SJCRH30 (cell line): Measurements from ENCODE around the gene PALD1. TPM values are rescaled to one million over a fixed set of nuclear protein-coding genes. Genes with fewer than 3 reads are reported as not detected.

Experiments
- DNase-seq, 2 experiments: peaks; one replicate each; pipeline ENCODE4 v3.0.0-alpha.2; 2015 to 2020
- H3K27ac ChIP-seq: fragments of 250-450 bp; sonication (Bioruptor Pico); 2 replicates; pipeline ENCODE4 v1.5.1; 2020; ENCODE audit warnings: mild to moderate bottlenecking, moderate library complexity
- H3K27me3 ChIP-seq: fragments of 250-450 bp; sonication (Bioruptor Pico); 2 replicates; pipeline ENCODE4 v1.5.1; 2020; ENCODE audit warnings: mild to moderate bottlenecking, moderate library complexity
- H3K36me3 ChIP-seq: fragments of 250-450 bp; sonication (Bioruptor Pico); 2 replicates; pipeline ENCODE4 v1.5.1; 2020; ENCODE audit warnings: mild to moderate bottlenecking, moderate library complexity
- H3K4me1 ChIP-seq: fragments of 250-450 bp; sonication (Bioruptor Pico); 2 replicates; pipeline ENCODE4 v1.5.1; 2020; ENCODE audit warnings: mild to moderate bottlenecking, moderate library complexity
- H3K4me3 ChIP-seq: fragments of 250-450 bp; sonication (Bioruptor Pico); 2 replicates; pipeline ENCODE4 v1.5.1; 2020; ENCODE audit warnings: mild to moderate bottlenecking, moderate library complexity
- H3K9me3 ChIP-seq: fragments of 250-450 bp; sonication (Bioruptor Pico); replicated peaks from 2 replicates; pipeline ENCODE4 v1.5.1; 2020; ENCODE audit warnings: mild to moderate bottlenecking, moderate library complexity
- total RNA-seq: library from RNA; depleted of rRNA; stranded (reverse); fragments of >200 nt; shearing (Covaris generic); gene quantifications from 2 replicates; pipeline ENCODE4 v1.2.3, GENCODE V29; 2014

PALD1 gene
- total RNA-seq, 1 experiment from 2014 or later: 12.8 TPM

DNA sequence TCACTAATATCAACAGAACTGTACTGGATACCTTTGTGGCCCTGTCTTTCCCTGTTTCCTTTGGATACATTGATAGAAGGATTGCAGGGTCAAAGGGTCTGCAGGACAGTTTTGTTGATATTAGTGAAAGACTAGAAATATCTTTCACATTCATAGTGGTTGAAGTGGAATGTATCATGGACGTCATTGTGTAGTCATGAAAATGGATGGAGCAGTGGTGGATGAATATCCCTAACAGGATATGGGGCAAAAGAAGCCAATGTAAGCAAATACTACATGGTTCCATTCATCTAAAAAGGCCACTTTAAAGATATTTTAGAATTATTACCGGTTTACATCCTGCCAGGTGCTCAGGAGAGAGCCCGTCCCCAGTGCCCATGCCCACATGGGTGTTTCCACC lies 23.8 kb downstream of the PALD1 start:
- no peaks in the 10 kb centered on the region for H3K27me3 ChIP-seq
- H3K4me1 ChIP-seq: peaks cover 11% of the 10 kb centered on the region
- DNase-seq: no peak
- H3K36me3 ChIP-seq: no peaks in the 10 kb centered on the region
- no peak overlapping the region for H3K4me3 ChIP-seq
- no peaks in the 10 kb centered on the region for H3K9me3 ChIP-seq
- no peak overlapping the region for H3K27ac ChIP-seq

DNA sequence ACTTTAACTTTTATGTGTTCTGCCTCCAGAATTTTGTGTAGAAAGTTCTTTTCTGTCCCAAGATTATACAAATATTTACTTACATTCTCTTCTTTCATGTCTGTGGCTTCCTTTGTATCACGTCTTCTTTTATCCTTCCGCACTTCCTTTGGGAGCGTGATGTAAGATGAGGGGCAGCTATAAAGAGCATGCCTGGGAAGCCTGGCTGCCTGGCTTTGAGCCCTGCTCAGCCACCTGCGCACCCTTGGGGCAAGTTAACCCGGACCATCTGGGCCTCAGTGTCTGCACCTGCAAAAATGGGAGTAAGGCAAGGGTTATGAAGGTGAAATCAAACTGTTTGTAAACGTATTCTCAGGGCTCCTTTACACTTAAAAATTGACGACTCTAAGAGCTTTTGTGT lies 25.2 kb downstream of the PALD1 start:
- no peak for DNase-seq
- H3K9me3 ChIP-seq: no peaks in the 10 kb centered on the region
- peak overlapping the region; percentile 74; the same call in 1 of the 2 replicates for H3K27ac ChIP-seq
- no peak overlapping the region for H3K4me3 ChIP-seq
- H3K36me3 ChIP-seq: no peaks in the 10 kb centered on the region
- no peaks in the 10 kb centered on the region for H3K27me3 ChIP-seq
- H3K4me1 ChIP-seq: peaks cover 18% of the 10 kb centered on the region

DNA sequence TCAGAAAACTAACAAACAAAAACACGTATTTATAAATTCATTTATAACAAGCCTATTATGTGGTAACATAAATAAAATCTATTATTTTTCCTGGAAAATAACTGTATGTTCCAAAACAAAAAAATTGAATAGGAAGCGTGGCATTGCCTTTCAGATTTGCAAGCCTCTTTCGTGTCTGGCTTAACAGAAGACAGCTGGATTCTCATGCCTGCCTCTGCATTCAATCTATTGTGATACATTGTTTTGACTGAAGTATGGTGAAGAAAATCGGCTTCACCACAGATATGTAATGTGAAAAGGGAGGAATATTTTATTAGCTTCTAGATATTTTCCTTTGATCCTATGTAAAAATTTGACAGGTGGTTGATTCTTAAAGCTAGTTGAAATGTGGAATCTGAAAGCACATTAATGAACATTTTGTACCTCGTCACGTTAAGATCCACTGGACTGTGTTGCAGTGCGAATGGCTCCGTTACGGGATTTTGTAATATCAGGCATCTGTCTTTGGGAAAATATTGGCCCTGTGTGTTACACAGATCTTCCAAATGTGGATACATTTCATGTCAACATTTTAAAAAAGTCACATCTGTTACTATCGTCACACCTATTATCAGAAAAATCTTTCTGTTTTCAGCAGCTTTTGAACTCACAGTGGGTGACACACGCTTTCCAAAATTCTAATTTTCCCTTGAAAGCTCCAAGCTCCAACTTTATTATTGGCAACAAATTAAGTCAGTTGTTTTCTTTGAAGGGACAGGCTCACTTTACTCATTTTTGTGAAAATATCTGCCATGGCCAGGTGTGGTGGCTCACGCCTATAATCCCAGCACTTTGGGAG lies 26.2 kb downstream of the PALD1 start:
- H3K27me3 ChIP-seq: no peaks in the 10 kb centered on the region
- peak overlapping the region; percentile 74 for H3K27ac ChIP-seq
- no peaks in the 10 kb centered on the region for H3K9me3 ChIP-seq
- no peak overlapping the region for H3K4me3 ChIP-seq
- DNase-seq: peak in 1 of 2 experiments; percentile 46
- peaks cover 24% of the 10 kb centered on the region for H3K4me1 ChIP-seq
- no peaks in the 10 kb centered on the region for H3K36me3 ChIP-seq

DNA sequence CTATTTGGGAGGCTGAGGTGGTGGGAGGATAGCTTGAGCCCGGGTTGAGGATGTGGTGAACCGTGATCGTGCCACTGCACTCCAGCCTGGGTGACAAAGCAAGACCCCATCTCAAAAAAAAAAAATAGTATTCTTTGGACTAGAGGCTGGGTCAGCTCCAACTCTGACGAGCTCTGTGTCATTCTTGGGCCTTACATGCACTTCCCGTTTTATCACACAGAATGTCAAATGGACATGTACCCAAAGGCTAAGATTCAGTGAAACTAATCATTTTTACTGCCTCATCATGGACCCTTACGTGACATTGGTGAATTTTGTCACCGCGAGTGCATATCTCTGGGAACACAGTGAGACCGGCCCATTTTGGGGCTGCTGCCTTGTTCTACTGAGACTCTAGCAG lies 27.3 kb downstream of the PALD1 start:
- DNase-seq: no peak
- Histone ChIP-seq H3K27ac (no peak overlapping the region), H3K36me3 (no peaks in the 10 kb centered on the region), H3K4me1 (peaks cover 24% of the 10 kb centered on the region), H3K9me3 (no peaks in the 10 kb centered on the region), H3K27me3 (no peaks in the 10 kb centered on the region), H3K4me3 (no peak overlapping the region)

DNA sequence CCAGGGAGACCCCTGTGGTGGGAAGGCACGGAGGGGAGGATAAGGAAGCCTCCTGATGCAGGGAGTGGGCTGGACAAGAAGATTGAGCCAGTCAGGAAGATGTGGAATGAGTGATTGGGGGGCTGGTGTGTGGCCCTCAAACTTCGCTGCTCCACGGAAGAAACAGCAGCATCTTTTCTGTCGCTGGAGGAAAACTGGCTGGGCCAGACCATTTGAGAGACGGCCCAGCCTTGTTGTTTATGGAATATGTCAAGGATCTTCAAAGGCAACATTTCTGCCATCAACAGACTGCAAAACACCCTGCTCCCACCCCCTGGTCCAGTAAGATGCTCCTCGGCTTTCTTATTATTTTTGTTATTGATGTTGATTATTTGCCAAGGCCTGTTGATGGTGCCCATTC lies 29.4 kb downstream of the PALD1 start:
- H3K9me3 ChIP-seq: no peaks in the 10 kb centered on the region
- H3K27ac ChIP-seq: no peak overlapping the region
- H3K4me3 ChIP-seq: no peak overlapping the region
- no peak for DNase-seq
- no peaks in the 10 kb centered on the region for H3K27me3 ChIP-seq
- H3K36me3 ChIP-seq: no peaks in the 10 kb centered on the region
- H3K4me1 ChIP-seq: peaks cover 29% of the 10 kb centered on the region

DNA sequence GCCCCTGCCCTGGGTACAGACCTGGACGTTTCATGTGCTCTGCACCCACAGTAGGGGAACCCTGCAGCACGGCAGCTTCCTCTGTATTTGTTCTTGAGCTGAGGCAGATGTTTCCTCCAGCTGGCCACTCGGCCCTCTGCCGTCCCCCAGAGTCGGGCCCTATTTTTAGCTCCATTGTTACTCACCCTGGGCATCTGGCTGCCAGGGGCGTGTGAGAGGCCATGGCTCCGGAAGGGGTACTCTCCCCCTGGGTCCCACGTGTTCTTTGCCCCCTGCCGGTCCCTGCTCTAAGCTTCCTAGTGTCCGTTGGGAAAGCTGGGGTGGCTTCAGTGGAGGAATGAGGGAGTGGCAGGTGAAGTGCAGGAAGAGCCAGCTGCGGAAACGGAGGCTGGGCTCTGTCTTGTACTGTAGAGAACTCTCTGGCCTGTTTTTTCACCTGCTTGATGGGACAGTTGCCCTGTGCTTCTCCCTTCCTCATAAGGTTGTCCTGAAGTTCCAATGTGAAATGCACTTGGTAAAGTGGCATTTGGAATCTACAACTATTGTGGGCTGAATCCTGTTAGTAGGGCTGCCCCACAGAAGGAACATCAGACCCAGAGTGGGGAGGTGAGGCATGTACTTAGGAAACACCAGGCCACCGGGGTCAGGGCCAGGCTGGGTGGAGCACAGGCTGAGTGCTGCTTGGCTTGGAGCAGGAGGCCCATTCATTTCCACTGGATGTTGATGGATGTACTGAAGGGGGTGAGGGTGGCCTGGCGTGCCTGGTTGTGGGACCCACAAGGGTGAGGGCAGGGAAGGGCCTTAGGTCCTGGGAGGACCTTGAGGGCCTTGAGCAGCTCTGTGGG lies 30.6 kb downstream of the PALD1 start:
- H3K9me3 ChIP-seq: no peaks in the 10 kb centered on the region
- H3K36me3 ChIP-seq: no peaks in the 10 kb centered on the region
- H3K4me3 ChIP-seq: no peak overlapping the region
- H3K4me1 ChIP-seq: peaks cover 28% of the 10 kb centered on the region
- H3K27me3 ChIP-seq: no peaks in the 10 kb centered on the region
- DNase-seq: peak; percentile 60 to 70
- H3K27ac ChIP-seq: no peak overlapping the region

DNA sequence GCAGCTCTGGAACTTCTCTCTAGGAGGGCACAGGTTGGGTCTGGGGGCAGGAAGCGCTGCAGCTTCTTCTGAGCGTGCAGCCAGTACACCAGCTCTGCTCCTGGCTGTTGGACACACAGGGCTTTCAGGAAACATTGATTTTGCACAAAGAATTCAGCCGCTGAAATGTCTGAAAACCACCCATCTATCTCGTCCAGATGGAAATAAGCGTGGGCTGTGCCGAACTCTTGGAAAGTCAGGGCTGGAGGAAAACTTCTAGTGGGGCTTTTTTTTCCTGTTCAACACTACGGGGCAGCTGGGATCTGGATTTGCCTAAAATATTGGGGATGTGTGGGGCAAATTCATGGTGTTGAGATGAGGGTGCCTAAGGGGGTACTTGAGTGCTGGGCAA lies 31.2 kb downstream of the PALD1 start:
- Histone ChIP-seq H3K36me3 (no peaks in the 10 kb centered on the region), H3K9me3 (no peaks in the 10 kb centered on the region), H3K4me3 (no peak overlapping the region), H3K27me3 (no peaks in the 10 kb centered on the region), H3K4me1 (peaks cover 23% of the 10 kb centered on the region), H3K27ac (no peak overlapping the region)
- no peak for DNase-seq

DNA sequence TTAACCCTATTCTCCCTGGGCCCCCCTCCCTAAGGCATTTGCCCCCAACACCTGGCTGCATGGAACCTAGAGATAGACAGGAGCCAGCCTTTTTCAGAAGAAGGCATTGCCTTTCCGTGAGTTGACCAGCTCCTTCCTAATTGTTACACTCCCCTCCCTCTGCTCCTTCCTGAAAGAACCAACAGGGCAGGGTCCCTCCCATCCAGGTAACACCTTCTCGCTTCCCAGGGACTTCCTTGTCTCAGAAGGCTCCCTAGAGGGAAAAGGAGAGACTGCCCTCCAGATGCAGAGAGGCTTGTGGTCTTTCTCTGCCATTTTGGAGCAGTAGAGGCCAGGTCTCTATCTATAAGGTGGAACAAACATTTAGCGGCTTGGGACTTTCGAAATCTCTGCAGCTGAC lies 31.9 kb downstream of the PALD1 start:
- Histone ChIP-seq H3K4me3 (no peak overlapping the region), H3K36me3 (no peaks in the 10 kb centered on the region), H3K4me1 (peaks cover 18% of the 10 kb centered on the region), H3K9me3 (no peaks in the 10 kb centered on the region), H3K27me3 (no peaks in the 10 kb centered on the region), H3K27ac (no peak overlapping the region)
- no peak for DNase-seq

DNA sequence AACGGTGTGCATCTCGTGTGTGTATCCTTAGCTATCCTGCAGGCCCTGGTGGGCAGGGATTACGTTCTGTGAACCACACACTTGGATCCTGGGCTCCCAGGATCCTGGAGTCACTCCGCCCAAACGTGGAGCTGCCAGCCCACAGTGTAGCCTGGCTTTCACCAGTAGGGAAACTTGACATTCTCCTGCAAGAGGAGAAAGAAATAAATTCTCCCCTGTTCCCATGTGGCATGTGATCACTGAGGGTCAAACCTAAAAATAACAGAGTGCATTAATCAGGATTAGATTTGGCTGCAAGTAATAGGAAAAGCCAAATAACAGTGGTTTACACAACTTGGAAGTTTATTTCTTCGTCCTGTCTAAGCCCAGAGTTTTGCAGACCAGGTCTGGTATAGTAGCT lies 32.3 kb downstream of the PALD1 start:
- no peak for DNase-seq
- no peaks in the 10 kb centered on the region for H3K36me3 ChIP-seq
- H3K4me3 ChIP-seq: no peak overlapping the region
- H3K9me3 ChIP-seq: no peaks in the 10 kb centered on the region
- H3K27ac ChIP-seq: no peak overlapping the region
- H3K27me3 ChIP-seq: no peaks in the 10 kb centered on the region
- peaks cover 18% of the 10 kb centered on the region for H3K4me1 ChIP-seq

DNA sequence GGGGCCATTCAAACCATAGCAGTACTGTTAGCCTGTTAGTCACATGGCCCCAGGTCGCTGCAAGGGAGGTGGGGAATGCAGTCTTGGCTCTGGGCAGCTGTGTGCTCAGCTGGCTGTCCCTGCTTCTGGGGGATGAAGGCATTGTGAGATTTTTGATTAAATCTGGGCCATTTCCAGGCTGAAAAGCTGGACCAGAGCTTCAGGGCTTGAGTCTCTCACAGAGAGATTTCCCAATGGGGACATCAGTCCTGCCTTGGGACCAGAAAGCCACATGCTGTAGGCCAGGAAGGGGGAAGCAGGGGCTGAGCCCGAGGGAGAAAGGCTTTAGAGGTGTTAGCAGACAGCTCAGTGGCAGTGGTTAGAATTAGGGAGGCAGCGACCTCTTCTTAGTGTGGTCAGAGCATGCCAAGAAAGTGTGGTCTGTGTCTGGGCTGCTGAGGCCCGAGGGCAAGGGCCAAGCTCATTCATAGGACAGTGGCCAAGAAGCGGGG lies 33.6 kb downstream of the PALD1 start:
- peak; percentile 34 to 47 for DNase-seq
- Histone ChIP-seq H3K27ac (no peak overlapping the region), H3K36me3 (no peaks in the 10 kb centered on the region)

DNA sequence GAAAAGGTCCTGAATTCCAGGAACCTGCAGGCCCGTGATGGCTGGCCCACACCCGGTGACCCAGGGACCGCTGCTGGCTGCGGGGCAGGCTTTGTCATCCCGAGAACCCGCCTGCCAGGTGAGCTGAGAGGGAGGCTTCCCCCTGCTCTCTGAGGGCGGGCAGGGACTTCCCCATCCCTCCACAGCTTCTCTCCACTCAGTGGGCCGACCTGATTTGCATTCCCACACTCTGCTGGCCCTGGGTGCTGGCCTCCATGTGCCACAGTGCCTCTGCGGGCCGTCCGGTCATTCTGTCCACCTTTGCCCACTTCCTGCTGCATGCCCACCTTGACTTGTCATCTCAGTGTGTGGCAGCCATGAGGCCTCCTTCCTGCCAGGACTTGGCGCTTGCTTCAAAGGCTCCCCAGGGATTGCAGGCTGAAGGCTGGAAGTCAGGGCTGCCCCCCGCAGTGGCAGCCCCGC lies 35.3 kb downstream of the PALD1 start:
- H3K27ac ChIP-seq: no peak overlapping the region
- no peaks in the 10 kb centered on the region for H3K36me3 ChIP-seq
- H3K4me3 ChIP-seq: no peak overlapping the region
- H3K9me3 ChIP-seq: no peaks in the 10 kb centered on the region
- DNase-seq: no peak
- no peaks in the 10 kb centered on the region for H3K27me3 ChIP-seq
- peaks cover 11% of the 10 kb centered on the region for H3K4me1 ChIP-seq

More for the DNA sequence above, 33.6 kb downstream of the PALD1 start:
- no peaks in the 10 kb centered on the region for H3K9me3 ChIP-seq
- no peak overlapping the region for H3K4me3 ChIP-seq
- no peaks in the 10 kb centered on the region for H3K27me3 ChIP-seq
- H3K4me1 ChIP-seq: peaks cover 18% of the 10 kb centered on the region

DNA sequence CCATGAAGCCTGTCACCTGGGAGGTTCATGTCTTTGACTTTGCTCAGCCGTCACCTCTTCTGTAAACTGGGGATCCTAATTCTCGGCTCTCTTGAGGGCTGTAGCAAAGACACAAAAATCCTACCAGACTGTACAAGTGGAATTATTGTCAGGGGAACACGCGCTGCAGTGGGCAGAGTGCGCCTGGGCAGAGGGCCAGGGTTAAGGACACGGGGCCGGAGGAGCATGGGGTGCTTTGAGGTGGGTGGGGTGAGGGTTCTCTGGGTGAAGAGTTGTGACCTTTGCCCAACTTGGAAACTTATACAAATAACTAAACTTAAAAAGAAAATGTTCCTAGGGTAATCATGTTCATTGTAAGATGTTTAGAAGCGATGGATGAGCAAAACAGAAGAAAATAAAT lies 36.0 kb downstream of the PALD1 start:
- H3K9me3 ChIP-seq: no peaks in the 10 kb centered on the region
- DNase-seq: no peak
- H3K36me3 ChIP-seq: no peaks in the 10 kb centered on the region
- no peak overlapping the region for H3K27ac ChIP-seq
- no peaks in the 10 kb centered on the region for H3K27me3 ChIP-seq
- peaks cover 5% of the 10 kb centered on the region for H3K4me1 ChIP-seq
- no peak overlapping the region for H3K4me3 ChIP-seq

DNA sequence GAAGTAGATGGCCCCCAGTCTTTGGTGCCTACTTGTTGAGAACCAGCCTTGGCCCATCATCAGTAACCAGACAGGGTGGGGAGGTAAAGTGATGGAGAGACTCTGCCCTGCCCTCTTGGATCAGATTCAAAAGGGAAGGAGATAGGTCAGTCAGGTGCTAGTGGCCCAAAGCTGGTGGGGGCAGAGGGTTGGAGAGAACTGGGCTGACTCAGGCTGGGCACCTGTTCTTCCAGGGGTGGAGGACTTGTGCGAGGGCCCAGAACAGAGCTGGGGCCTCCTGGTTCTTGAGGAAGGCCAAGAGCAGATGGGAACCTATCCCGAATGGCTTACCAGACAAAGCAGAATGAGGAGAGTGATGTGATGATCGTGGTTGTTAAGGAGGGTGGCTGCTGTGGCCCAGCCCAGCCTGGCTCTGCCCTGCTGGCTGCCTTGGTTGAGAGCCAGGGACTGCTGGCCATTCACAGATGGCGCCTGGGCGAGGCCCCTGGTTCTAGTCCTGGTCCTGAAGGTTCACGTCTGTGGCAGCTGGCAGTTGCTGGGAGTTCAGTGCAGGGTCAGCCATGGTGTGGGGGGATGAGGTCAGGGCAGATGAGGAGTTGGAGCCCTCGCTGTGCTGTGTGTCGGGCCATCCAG lies 36.6 kb downstream of the PALD1 start:
- no peak overlapping the region for H3K27ac ChIP-seq
- H3K4me3 ChIP-seq: no peak overlapping the region

DNA sequence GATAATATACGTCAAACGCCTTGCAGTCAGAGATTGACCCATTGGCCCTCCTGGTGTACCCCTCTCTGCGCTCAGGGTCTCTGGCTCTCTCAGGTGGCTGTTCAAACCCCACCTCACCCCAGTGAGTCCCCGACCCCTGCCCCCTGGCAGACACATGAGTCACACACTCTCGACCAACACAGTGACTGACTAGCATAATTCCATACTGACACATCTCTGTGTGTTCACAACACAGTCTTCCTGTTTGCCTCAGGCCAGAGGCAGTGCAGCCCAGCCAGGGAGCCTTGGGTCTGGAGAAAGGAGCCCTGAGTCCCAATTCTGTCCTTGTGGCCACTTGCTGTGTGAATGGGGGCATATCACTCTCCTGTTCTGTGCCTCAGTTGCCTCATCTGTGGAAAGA lies 40.1 kb downstream of the PALD1 start:
- Histone ChIP-seq H3K4me1 (no peaks in the 10 kb centered on the region), H3K27me3 (no peaks in the 10 kb centered on the region), H3K36me3 (no peaks in the 10 kb centered on the region), H3K27ac (no peak overlapping the region), H3K9me3 (no peaks in the 10 kb centered on the region), H3K4me3 (no peak overlapping the region)
- no peak for DNase-seq

More for the DNA sequence above, 36.6 kb downstream of the PALD1 start:
- Histone ChIP-seq H3K36me3 (no peaks in the 10 kb centered on the region), H3K4me1 (peaks cover 5% of the 10 kb centered on the region; the same call in 1 of the 2 replicates), H3K27me3 (no peaks in the 10 kb centered on the region), H3K9me3 (no peaks in the 10 kb centered on the region)
- DNase-seq: no peak

DNA sequence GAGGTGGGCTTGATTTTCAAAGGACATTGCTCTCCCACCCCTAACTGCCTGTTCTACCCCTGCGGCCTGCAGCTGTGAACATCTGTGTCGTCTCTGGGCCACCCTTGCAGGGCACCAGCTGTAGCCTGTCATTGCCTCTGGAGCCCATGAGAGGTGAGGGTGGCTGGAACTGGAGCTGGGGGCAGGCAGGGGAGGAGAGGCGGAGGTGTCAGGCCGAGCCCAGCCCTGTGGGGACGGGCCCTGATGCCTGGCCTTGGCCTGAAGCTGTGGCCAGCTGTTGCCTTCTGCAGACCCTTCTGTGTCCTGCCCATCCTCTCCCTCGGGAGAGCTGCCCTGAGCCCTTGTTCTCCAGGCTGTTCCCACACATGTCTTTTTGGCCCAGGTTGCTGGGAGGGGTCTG lies 44.5 kb downstream of the PALD1 start:
- no peak overlapping the region for H3K27ac ChIP-seq
- H3K27me3 ChIP-seq: no peaks in the 10 kb centered on the region
- H3K9me3 ChIP-seq: no peaks in the 10 kb centered on the region
- no peaks in the 10 kb centered on the region for H3K4me1 ChIP-seq
- no peak overlapping the region for H3K4me3 ChIP-seq
- no peaks in the 10 kb centered on the region for H3K36me3 ChIP-seq
- DNase-seq: no peak
